Glutamatergic neuron (in vitro differentiated cells): ENCODE data around the gene RPTOR. TPM values are rescaled to one million over a fixed set of nuclear protein-coding genes. Genes with fewer than 3 reads are reported as not detected.

Experiments
- DNase-seq: peaks from one replicate; pipeline ENCODE4 v3.0.0; 2022
- H3K27ac Mint-ChIP-seq: one replicate; pipeline ENCODE4 v1.8.0; 2020; ENCODE audit warnings: mild to moderate bottlenecking, mixed read lengths, inconsistent platforms; ENCODE audit not compliant: unreplicated experiment
- H3K27me3 Mint-ChIP-seq: one replicate; pipeline ENCODE4 v1.8.0; 2020; ENCODE audit warnings: mild to moderate bottlenecking, moderate library complexity, mixed read lengths, inconsistent platforms; ENCODE audit not compliant: unreplicated experiment
- H3K36me3 Mint-ChIP-seq: one replicate; pipeline ENCODE4 v1.8.0; 2020; ENCODE audit warnings: mild to moderate bottlenecking, mixed read lengths, inconsistent platforms; ENCODE audit not compliant: unreplicated experiment
- H3K4me1 Mint-ChIP-seq: one replicate; pipeline ENCODE4 v1.8.0; 2020; ENCODE audit warnings: mild to moderate bottlenecking, low read depth, mixed read lengths, inconsistent platforms; ENCODE audit not compliant: unreplicated experiment
- H3K4me3 Mint-ChIP-seq: one replicate; pipeline ENCODE4 v1.8.0; 2020; ENCODE audit warnings: mild to moderate bottlenecking, mixed read lengths, inconsistent platforms; ENCODE audit not compliant: unreplicated experiment
- H3K9me3 Mint-ChIP-seq: one replicate; pipeline ENCODE4 v1.8.0; 2020; ENCODE audit warnings: mild to moderate bottlenecking, moderate library complexity, mixed read lengths, inconsistent platforms; ENCODE audit not compliant: unreplicated experiment
- CTCF ChIP-seq: fragments of 200-600 bp; sonication (generic); IDR thresholded peaks from one replicate; pipeline ENCODE4 v1.5.0; 2021; ENCODE audit not compliant: partially characterized antibody, unreplicated experiment
- long read RNA-seq: library from polyadenylated mRNA; unstranded; transcript quantifications from one replicate; pipeline ENCODE4 v2.0.0, GENCODE V29; 2020; ENCODE audit not compliant: unreplicated experiment
- total RNA-seq: library from RNA; stranded (reverse); fragmentation: NEBNext Ultra II Directional; extraction: Animal tissue kit (Norgen Biotek cat#: 25700); gene quantifications from one replicate; pipeline ENCODE4 v1.2.1, GENCODE V29; 2021; ENCODE audit not compliant: unreplicated experiment

RPTOR gene
- total RNA-seq = 39.8 TPM
- long read RNA-seq, partial matches to known transcripts = 0 of 1 reads
- long read RNA-seq, other reads (novel, unspliced or antisense) = 0 of 1 reads

- Mint-ChIP-seq H3K36me3 (no peaks in the 10 kb centered on the region), H3K4me3 (peak within 1 kb of the TSS; percentile 95)
- TF ChIP-seq CTCF = no peak
Measured at GRCh38 chr17:80544655-80545498, at the start of gene RPTOR. TSS of gene RPTOR (plus strand) at chr17:80544838. CDS start at chr17:80545630, 792 bp downstream.

GRCh38 chr17:80497726-80498241 lies 46.9 kb upstream of the RPTOR start:
- Mint-ChIP-seq H3K27me3 (peaks cover 9% of the 10 kb centered on the region), H3K4me3 (no peak overlapping the region), H3K9me3 (peaks cover 12% of the 10 kb centered on the region), H3K27ac (no peak overlapping the region), H3K4me1 (peaks cover 21% of the 10 kb centered on the region), H3K36me3 (no peaks in the 10 kb centered on the region)
- no peak for DNase-seq
- no peak for TF ChIP-seq CTCF

More at GRCh38 chr17:80544655-80545498, at the start of gene RPTOR:
- Mint-ChIP-seq H3K27ac (peak within 1 kb of the TSS; percentile 95), H3K27me3 (peaks cover 6% of the 10 kb centered on the region), H3K9me3 (peaks cover 3% of the 10 kb centered on the region), H3K4me1 (peaks cover under 1% of the 10 kb centered on the region)
- peak; percentile 95 for DNase-seq

GRCh38 chr17:80498242-80498919 lies 46.3 kb upstream of the RPTOR start:
- no peak for DNase-seq
- H3K4me3 Mint-ChIP-seq = no peak overlapping the region
- H3K27ac Mint-ChIP-seq = no peak overlapping the region
- no peak for TF ChIP-seq CTCF
- H3K27me3 Mint-ChIP-seq = peaks cover 5% of the 10 kb centered on the region
- H3K4me1 Mint-ChIP-seq = peaks cover 16% of the 10 kb centered on the region
- no peaks in the 10 kb centered on the region for H3K36me3 Mint-ChIP-seq
- peaks cover 7% of the 10 kb centered on the region for H3K9me3 Mint-ChIP-seq

- peaks cover 6% of the 10 kb centered on the region for H3K9me3 Mint-ChIP-seq
- no peak for TF ChIP-seq CTCF
- H3K27ac Mint-ChIP-seq = no peak overlapping the region
- no peak for DNase-seq
- H3K4me1 Mint-ChIP-seq = peaks cover 14% of the 10 kb centered on the region
- no peaks in the 10 kb centered on the region for H3K36me3 Mint-ChIP-seq
- no peak overlapping the region for H3K4me3 Mint-ChIP-seq
- H3K27me3 Mint-ChIP-seq = peaks cover 5% of the 10 kb centered on the region
Measured at GRCh38 chr17:80498920-80499410, 45.7 kb upstream of the RPTOR start.
